K562 (cell line): Measurements from ENCODE around the gene CCDC78. TPM values are rescaled to one million over a fixed set of nuclear protein-coding genes. Genes with fewer than 3 reads are reported as not detected.

Source experiments
- EP400 ChIP-seq: fragments of 450-650 bp; IDR thresholded peaks from 2 replicates; pipeline ENCODE4 v1.6.1; 2017; ENCODE audit warnings: antibody characterized with exemption, mild to moderate bottlenecking, moderate library complexity
- GTF2E2 ChIP-seq: fragments of 200-800 bp; sonication (Bioruptor generic); IDR thresholded peaks from 2 replicates; pipeline ENCODE4 v1.6.1; 2016; ENCODE audit warnings: missing genetic modification characterization, missing compliant biosample characterization
- KDM4B ChIP-seq, 2 experiments: fragments of 450-650 bp in 1 of 2; sonication (generic) in 1 of 2; IDR thresholded peaks; 2 replicates each; pipeline ENCODE4 v1.6.1; 2016 to 2017; ENCODE audit warnings: borderline replicate concordance in 2 of 2, antibody characterized with exemption in 1 of 2, low read depth in 1 of 2, mild to moderate bottlenecking in 1 of 2
- MCM2 ChIP-seq: fragments of 450-650 bp; IDR thresholded peaks from 2 replicates; pipeline ENCODE4 v1.6.1; 2017; ENCODE audit warnings: low read depth, mild to moderate bottlenecking
- MCM5 ChIP-seq: fragments of 450-650 bp; IDR thresholded peaks from 2 replicates; pipeline ENCODE4 v1.6.1; 2016; ENCODE audit warnings: low read depth
- MYBL2 ChIP-seq, 2 experiments: fragments of 450-650 bp in 1 of 2; sonication (generic) in 1 of 2; formaldehyde crosslinking in 1 of 2; IDR thresholded peaks; 2 replicates each; pipeline versions ENCODE4 v1.6.1 to v1.8.1; 2017 to 2022; ENCODE audit warnings: borderline replicate concordance in 1 of 2, inconsistent platforms in 1 of 2, low read depth in 1 of 2, mild to moderate bottlenecking in 1 of 2, missing genetic modification reagents in 1 of 2, moderate library complexity in 1 of 2
- REST ChIP-seq, 2 experiments: fragments of 450-650 bp; formaldehyde crosslinking in 1 of 2; IDR thresholded peaks; 2 replicates each; pipeline versions ENCODE4 v1.4.0 to v1.6.1; 2014 to 2020; ENCODE audit warnings: mild to moderate bottlenecking in 2 of 2, borderline replicate concordance in 1 of 2, low read depth in 1 of 2
- SMAD1 ChIP-seq: fragments of 150-350 bp; IDR thresholded peaks from 2 replicates; pipeline ENCODE4 v1.6.1; 2014; ENCODE audit warnings: low read length, low read depth; ENCODE audit not compliant: partially characterized antibody
- SUPT5H ChIP-seq: fragments of 450-650 bp; IDR thresholded peaks from 2 replicates; pipeline ENCODE4 v1.6.1; 2016
- TAF9B ChIP-seq: fragments of 450-650 bp; IDR thresholded peaks from 2 replicates; pipeline ENCODE4 v1.6.1; 2018; ENCODE audit warnings: mild to moderate bottlenecking; ENCODE audit not compliant: partially characterized antibody
- ZFP36 ChIP-seq: fragments of 150-350 bp; IDR thresholded peaks from 2 replicates; pipeline ENCODE4 v1.6.1; 2018; ENCODE audit warnings: low read length, low read depth; ENCODE audit not compliant: partially characterized antibody
- ZNF263 ChIP-seq: sonication (generic); formaldehyde crosslinking; IDR thresholded peaks from 2 replicates; pipeline ENCODE4 v1.8.0; 2022; ENCODE audit warnings: mild to moderate bottlenecking, missing genetic modification reagents, borderline replicate concordance
- ZNF384 ChIP-seq: IDR thresholded peaks from 2 replicates; pipeline ENCODE4 v1.6.1; 2012; ENCODE audit warnings: low read depth, low read length, improper control_type of control experiment
- ZNF398 ChIP-seq: fragments of 250-450 bp; sonication (Bioruptor Pico); IDR thresholded peaks from 2 replicates; pipeline ENCODE4 v1.8.0; 2021; ENCODE audit warnings: moderate library complexity, mild to moderate bottlenecking, inconsistent platforms
- ZNF408 ChIP-seq: fragments of 250-450 bp; sonication (Bioruptor Pico); IDR thresholded peaks from 2 replicates; pipeline ENCODE4 v1.4.0; 2020; ENCODE audit warnings: low read depth, mild to moderate bottlenecking, moderate library complexity
- polyA plus RNA-seq, 8 experiments: library from polyadenylated mRNA; depleted of rRNA in 4 of 8; stranded (reverse) in 5 of 8; unstranded in 3 of 8; fragments of >200 nt; fragmentation: Nextera tagmentation in 2 of 8; fragmentation: Illumina TruSeq in 1 of 8; extraction: Ambion mirVana in 2 of 8; extraction: Trizol in 1 of 8; gene quantifications; 2 replicates each; pipeline versions ENCODE4 v1.2.1 to v1.2.3, GENCODE V29; 2011 to 2014; ENCODE audit warnings: inconsistent platforms in 1 of 8, missing spikeins in 1 of 8
- total RNA-seq, 7 experiments: library from RNA; depleted of rRNA in 6 of 7; stranded (reverse); fragments of >200 nt in 6 of 7; fragmentation: Illumina TruSeq in 2 of 7; extraction: Trizol in 2 of 7; gene quantifications; 2 replicates each; pipeline versions ENCODE4 v1.2.1 to v1.2.3, GENCODE V29; 2011 to 2021; ENCODE audit warnings: low replicate concordance in 1 of 7

The CCDC78 gene
- total and polyA plus RNA-seq, 9 of the 15 experiments (the other 6 are each of a cell fraction or from before 2014, with no cell fraction given), result 0.24 to 17.7 (median 2.9) TPM

GRCh38 chr16:678858-679813 lies 47.1 kb downstream of the CCDC78 start (continued):
- no peak for TF ChIP-seq GTF2E2 (tag)
- TF ChIP-seq TAF9B, result no peak
- no peak for TF ChIP-seq ZFP36
- TF ChIP-seq SMAD1, result no peak
- 0 out of 4 replicates have a peak, but pooled peaks of 1 of the 2 experiments have one; percentile 23 for TF ChIP-seq KDM4B (IDR thresholded peaks at IDR 0.05; ENCODE audit: borderline replicate concordance in 2 of 2, low read depth in 1 of 2)
- TF ChIP-seq ZNF263 (CRISPR knock-in tag), result peak; percentile 79
- no peak for TF ChIP-seq MCM5
- no peak for TF ChIP-seq ZNF408 (CRISPR knock-in tag)
- TF ChIP-seq EP400, result peak; percentile 80; the same call in 1 of the 2 replicates
- TF ChIP-seq MCM2, result no peak
- peak; percentile 80 for TF ChIP-seq SUPT5H
- TF ChIP-seq ZNF384, result no peak
- no peak for TF ChIP-seq MYBL2 (IDR thresholded peaks at IDR 0.05; ENCODE audit: low read depth)
- TF ChIP-seq MYBL2 (CRISPR knock-in tag; IDR thresholded peaks at IDR 0.05; ENCODE audit: borderline replicate concordance), result no peak
- no peak for TF ChIP-seq REST (IDR thresholded peaks at IDR 0.05; ENCODE audit: borderline replicate concordance)
- no peak for TF ChIP-seq REST (CRISPR knock-in tag; IDR thresholded peaks at IDR 0.05; ENCODE audit: low read depth)
- TF ChIP-seq ZNF398 (CRISPR knock-in tag), result no peak
